Spleen (tissue), 11 donors: ENCODE measurements around the gene PLEKHO1. TPM values are rescaled to one million over a fixed set of nuclear protein-coding genes. Genes with fewer than 3 reads are reported as not detected.

Experiments used
- DNase-seq: peaks from one replicate; pipeline ENCODE4 v3.0.0-alpha.2; 2020
- H3K27ac ChIP-seq, 8 donors: fragments of 200-600 bp; sonication (generic) in 7 of 8; 1 replicate in 4 of 8; 2 replicates in 4 of 8; pipeline versions ENCODE4 v1.5.0 to v1.8.0; 2016 to 2021; ENCODE audit warnings: inconsistent platforms in 4 of 8, mild to moderate bottlenecking in 4 of 8, moderate library complexity in 1 of 8
- H3K27me3 ChIP-seq, 7 donors: fragments of 200-600 bp; sonication (generic) in 6 of 7; replicated peaks in 1 of 7; 1 replicate in 4 of 7; 2 replicates in 3 of 7; pipeline versions ENCODE4 v1.5.0 to v1.8.0; 2016 to 2021; ENCODE audit warnings: inconsistent platforms in 3 of 7, mild to moderate bottlenecking in 1 of 7
- H3K36me3 ChIP-seq, 6 donors: fragments of 200-600 bp; sonication (generic) in 5 of 6; 1 replicate in 4 of 6; 2 replicates in 2 of 6; pipeline versions ENCODE4 v1.5.0 to v1.8.0; 2016 to 2021; ENCODE audit warnings: inconsistent platforms in 2 of 6
- H3K4me1 ChIP-seq, 6 donors: fragments of 200-600 bp; sonication (generic) in 5 of 6; 1 replicate in 3 of 6; 2 replicates in 3 of 6; pipeline versions ENCODE4 v1.5.0 to v1.8.0; 2016 to 2021; ENCODE audit warnings: inconsistent platforms in 3 of 6
- H3K4me3 ChIP-seq, 8 donors: fragments of 200-600 bp; sonication (generic) in 7 of 8; 1 replicate in 4 of 8; 2 replicates in 4 of 8; pipeline versions ENCODE4 v1.5.0 to v1.8.0; 2016 to 2021; ENCODE audit warnings: inconsistent platforms in 4 of 8, mild to moderate bottlenecking in 4 of 8, moderate library complexity in 2 of 8
- H3K9me3 ChIP-seq, 8 donors: fragments of 200-600 bp; sonication (generic) in 7 of 8; 1 replicate in 4 of 8; 2 replicates in 4 of 8; pipeline versions ENCODE4 v1.5.0 to v1.8.0; 2016 to 2021; ENCODE audit warnings: inconsistent platforms in 4 of 8
- POLR2A ChIP-seq, 3 donors: fragments of 450-650 bp; IDR thresholded peaks; one replicate each; pipeline ENCODE4 v1.5.1; 2017; ENCODE audit warnings: antibody characterized with exemption in 3 of 3, mild to moderate bottlenecking in 1 of 3
- POLR2AphosphoS5 ChIP-seq, 3 donors: sonication (generic); formaldehyde crosslinking; IDR thresholded peaks; one replicate each; pipeline ENCODE4 v1.5.1; 2017; ENCODE audit warnings: antibody characterized with exemption in 3 of 3
- WGBS, 5 donors: extraction: QIAGEN DNeasy Blood & Tissue Kit in 3 of 5; methylation state at CpG; one replicate each; pipeline versions ENCODE4 v1.1.5 to v1.1.7; 2013 to 2018; 5-methylcytosine and 5-hydroxymethylcytosine counted together
- intact Hi-C: fragments of 100-400 bp; cut with DNase I; formaldehyde crosslinking; loops from one replicate; pipeline ENCODE4 v1.15.0; 2023; ENCODE audit warnings: low total_unique reads
- polyA plus RNA-seq, 3 donors: library from polyadenylated mRNA; stranded (reverse); fragments of 200-250 nt; gene quantifications; one replicate each; pipeline ENCODE4 v1.2.1, GENCODE V29; 2013
- total RNA-seq, 7 donors: library from RNA; depleted of rRNA in 3 of 7; stranded (reverse); fragments of >200 nt in 3 of 7; fragmentation: NEBNext Ultra II Directional in 4 of 7; extraction: Animal tissue kit (Norgen Biotek cat#: 25700) in 4 of 7; gene quantifications; one replicate each; pipeline versions ENCODE4 v1.1.0 to v1.2.1, GENCODE V29; 2016 to 2021
- TF ChIP-seq, protein P1 (sequence below), 11 experiments: fragments of 200-600 bp in 7 of 11; fragments of 450-650 bp in 4 of 11; sonication (generic) in 4 of 11; IDR thresholded peaks in 8 of 11; conservative IDR thresholded peaks in 3 of 11; 1 replicate in 7 of 11; 2 replicates in 4 of 11; pipeline versions ENCODE4 v1.4.0 to v1.8.0; 2016 to 2021; ENCODE audit warnings: antibody characterized with exemption in 11 of 11, inconsistent platforms in 4 of 11, mild to moderate bottlenecking in 1 of 11
- donor health status: healthy with polysubstance abuse.
- donor health status: DM: no; HTN: no; CAD: no; lungs with moderate emphysema.
- donor health status: DM: no; HTN: no; CAD: no.
- donor health status: Bipolar disorder and iron deficiency.
- donor health status: healthy.
- donor health status: DM: no; HTN: no; CAD: no.
- donor health status: DM: yes; HTN: yes; CAD: no.

Gene PLEKHO1
- total and polyA plus RNA-seq, 10 donors = 95.9 to 228 (median 129) TPM

DNA sequence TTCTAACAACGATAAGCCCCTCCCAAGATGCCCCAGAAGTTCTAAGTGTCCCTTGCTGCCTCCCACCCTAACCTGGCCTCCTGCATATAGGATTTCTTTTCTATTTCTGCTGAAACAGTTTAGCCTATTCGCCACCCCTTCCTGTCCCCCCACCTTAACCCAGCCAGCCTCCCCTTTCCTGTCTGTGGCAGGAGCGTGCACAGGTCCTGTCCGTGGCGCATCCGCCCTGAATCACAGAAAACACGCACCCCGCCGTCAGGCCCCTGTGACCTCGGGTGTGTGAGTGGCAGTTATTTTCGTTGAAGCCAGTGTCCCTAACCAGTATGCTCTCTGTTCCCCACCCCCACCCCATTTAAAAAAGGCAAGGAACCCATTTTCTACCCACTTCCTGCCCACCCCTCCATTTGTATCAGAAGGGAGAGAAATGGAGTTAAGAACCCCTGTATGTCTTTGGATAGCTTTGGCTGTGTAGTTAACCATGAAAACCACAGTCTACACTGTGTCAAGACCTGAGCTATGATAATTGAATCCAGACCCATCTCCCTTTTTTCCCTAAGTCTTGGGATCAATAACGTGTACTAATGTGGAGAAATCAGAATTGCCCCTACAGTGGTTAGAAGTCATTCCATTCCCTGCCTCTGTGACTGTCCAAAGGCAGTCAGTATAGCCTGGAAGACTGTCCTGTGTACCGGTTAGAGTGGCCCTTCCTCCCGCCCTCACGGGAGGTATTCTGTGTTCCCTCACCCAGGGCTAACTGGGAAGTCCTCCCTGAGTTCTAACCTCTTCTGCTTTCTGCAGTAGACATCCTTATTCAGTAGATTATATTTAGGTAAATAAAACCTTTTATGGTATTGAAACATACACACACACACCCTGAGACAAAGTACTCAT is 1.8 kb downstream of the PLEKHO1 start:
- DNase-seq = peak; percentile 94
- TF ChIP-seq POLR2AphosphoS5 (IDR thresholded peaks at IDR 0.05) = peak; percentile 80 to 85 (median 85)
- TF ChIP-seq, protein P1, sequence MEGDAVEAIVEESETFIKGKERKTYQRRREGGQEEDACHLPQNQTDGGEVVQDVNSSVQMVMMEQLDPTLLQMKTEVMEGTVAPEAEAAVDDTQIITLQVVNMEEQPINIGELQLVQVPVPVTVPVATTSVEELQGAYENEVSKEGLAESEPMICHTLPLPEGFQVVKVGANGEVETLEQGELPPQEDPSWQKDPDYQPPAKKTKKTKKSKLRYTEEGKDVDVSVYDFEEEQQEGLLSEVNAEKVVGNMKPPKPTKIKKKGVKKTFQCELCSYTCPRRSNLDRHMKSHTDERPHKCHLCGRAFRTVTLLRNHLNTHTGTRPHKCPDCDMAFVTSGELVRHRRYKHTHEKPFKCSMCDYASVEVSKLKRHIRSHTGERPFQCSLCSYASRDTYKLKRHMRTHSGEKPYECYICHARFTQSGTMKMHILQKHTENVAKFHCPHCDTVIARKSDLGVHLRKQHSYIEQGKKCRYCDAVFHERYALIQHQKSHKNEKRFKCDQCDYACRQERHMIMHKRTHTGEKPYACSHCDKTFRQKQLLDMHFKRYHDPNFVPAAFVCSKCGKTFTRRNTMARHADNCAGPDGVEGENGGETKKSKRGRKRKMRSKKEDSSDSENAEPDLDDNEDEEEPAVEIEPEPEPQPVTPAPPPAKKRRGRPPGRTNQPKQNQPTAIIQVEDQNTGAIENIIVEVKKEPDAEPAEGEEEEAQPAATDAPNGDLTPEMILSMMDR (IDR thresholded peaks at IDR 0.05 in 8 of 11, conservative IDR thresholded peaks at IDR 0.05 in 3 of 11) = no peak
- H3K27me3 ChIP-seq = peaks cover 0 to 16% (median 0%) of the 10 kb centered on the region in 7 donors
- H3K4me1 ChIP-seq = peaks cover 34 to 88% (median 62%) of the 10 kb centered on the region in 6 donors
- H3K4me3 ChIP-seq = peak overlapping the region; percentile 51 to 90 (median 76)
- peaks cover 0 to 49% (median 36%) of the 10 kb centered on the region in 6 donors for H3K36me3 ChIP-seq
- 8 to 13% (median 9%) methylated on average over 15 of the region's 15 CpGs for whole genome bisulfite sequencing, 5 donors
- intact Hi-C loops = no loop called here
- H3K27ac ChIP-seq = peak overlapping the region; percentile 91 to 95 (median 93)
- H3K9me3 ChIP-seq = no peaks in the 10 kb centered on the region

DNA sequence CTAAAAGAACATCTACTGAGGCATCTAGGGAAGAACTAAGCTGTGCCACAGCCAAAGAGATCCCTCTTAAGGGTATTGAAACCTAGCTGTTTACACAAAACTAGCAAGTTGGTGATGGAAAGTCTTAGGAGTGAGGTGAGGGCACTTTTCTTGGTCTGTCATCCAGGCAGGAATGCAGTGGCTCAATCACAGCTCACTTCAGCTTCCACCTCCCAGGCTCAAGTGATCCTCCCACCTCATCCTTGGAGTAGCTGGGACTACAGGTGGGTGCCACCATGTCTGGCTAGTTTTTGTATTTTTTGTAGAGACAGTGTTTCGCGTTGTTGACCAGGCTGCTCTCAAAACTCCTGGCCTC is 2.4 kb downstream of the PLEKHO1 start:
- 65 to 80% (median 72%) methylated on average over 2 of the region's 2 CpGs for WGBS, 5 donors
- intact Hi-C loops = no loop called here

GRCh38 chr1:150152772-150153456 is 3.2 kb downstream of the PLEKHO1 start:
- DNase-seq = no peak
- TF ChIP-seq, protein P1 (IDR thresholded peaks at IDR 0.05 in 8 of 11, conservative IDR thresholded peaks at IDR 0.05 in 3 of 11) = no peak
- TF ChIP-seq POLR2AphosphoS5 (IDR thresholded peaks at IDR 0.05) (peak in 2 of 3 donors; percentile 36 to 71), POLR2A (IDR thresholded peaks at IDR 0.05) (no peak)
- Histone ChIP-seq H3K4me3 (peak overlapping the region in 2 of 8 donors; percentile 8 to 90), H3K27ac (peak overlapping the region; percentile 67 to 95 (median 93)), H3K27me3 (peaks cover 0 to 16% (median 0%) of the 10 kb centered on the region in 7 donors), H3K4me1 (peaks cover 36 to 88% (median 68%) of the 10 kb centered on the region in 6 donors), H3K36me3 (peaks cover 0 to 62% (median 49%) of the 10 kb centered on the region in 6 donors), H3K9me3 (no peaks in the 10 kb centered on the region)
- WGBS, 5 donors = 48 to 57% (median 53%) methylated on average over 8 of the region's 8 CpGs
- intact Hi-C loops = no loop called here

More for the DNA sequence above, 2.4 kb downstream of the PLEKHO1 start:
- H3K4me3 ChIP-seq = peak overlapping the region in 7 of 8 donors; percentile 51 to 90 (median 78)
- peak overlapping the region; percentile 59 to 95 (median 93) for H3K27ac ChIP-seq
- peaks cover 34 to 88% (median 63%) of the 10 kb centered on the region in 6 donors for H3K4me1 ChIP-seq
- H3K36me3 ChIP-seq = peaks cover 0 to 55% (median 42%) of the 10 kb centered on the region in 6 donors
- H3K27me3 ChIP-seq = peaks cover 0 to 16% (median 0%) of the 10 kb centered on the region in 7 donors
- no peak for TF ChIP-seq POLR2A (IDR thresholded peaks at IDR 0.05)
- TF ChIP-seq, protein P1 (IDR thresholded peaks at IDR 0.05 in 8 of 11, conservative IDR thresholded peaks at IDR 0.05 in 3 of 11) = no peak
- TF ChIP-seq POLR2AphosphoS5 (IDR thresholded peaks at IDR 0.05) = no peak
- H3K9me3 ChIP-seq = no peaks in the 10 kb centered on the region
- DNase-seq = no peak
